ENCODE measurements around the gene RAPGEF3.

The RAPGEF3 gene

DNA sequence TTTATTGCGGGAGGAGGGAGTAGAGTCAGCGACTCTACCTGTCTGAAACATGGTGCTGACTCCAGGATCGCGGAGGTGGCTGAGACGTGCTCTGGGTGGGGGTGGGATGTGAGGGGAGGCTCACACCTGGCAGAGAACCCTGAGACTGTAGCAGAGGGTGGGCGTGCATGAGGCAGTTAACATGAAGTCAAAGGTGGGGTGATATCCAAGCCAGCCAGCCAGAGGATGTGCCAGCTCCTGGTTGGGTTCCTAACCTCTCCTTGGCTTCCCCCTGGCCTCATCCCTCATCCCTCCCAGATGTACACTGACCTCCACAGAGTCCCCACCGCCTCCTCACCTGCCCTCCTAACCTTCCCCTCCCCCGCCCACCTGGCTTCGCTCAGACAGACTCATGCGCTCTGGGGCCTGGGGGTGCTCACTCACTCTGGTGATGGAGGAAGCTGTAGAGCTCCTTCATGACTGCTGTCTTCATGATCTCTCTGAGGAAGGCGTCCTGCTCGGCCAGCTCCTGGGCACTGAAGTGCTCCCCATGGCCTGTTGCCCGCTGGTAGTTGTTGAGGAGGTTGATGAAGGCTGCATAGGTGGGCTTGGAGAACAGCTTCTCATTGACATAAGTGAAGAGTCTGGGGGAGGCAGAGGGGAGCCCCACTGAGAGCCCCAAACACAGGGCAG lies 42.7 kb downstream of the RAPGEF3 start:
- Mint-ChIP-seq H3K27ac (peak overlapping the region in 2 of 3 experiments; percentile 84 to 90), H3K4me3 (peak overlapping the region in 2 of 3 experiments; percentile 16 to 21), H3K36me3 (ENCODE audit: low read depth) (no peaks in the 10 kb centered on the region), H3K4me1 (peaks cover 43% of the 10 kb centered on the region), H3K27me3 (ENCODE audit: low read depth) (peaks cover 16% of the 10 kb centered on the region), H3K9me3 (no peaks in the 10 kb centered on the region)
- TF ChIP-seq, protein P1, sequence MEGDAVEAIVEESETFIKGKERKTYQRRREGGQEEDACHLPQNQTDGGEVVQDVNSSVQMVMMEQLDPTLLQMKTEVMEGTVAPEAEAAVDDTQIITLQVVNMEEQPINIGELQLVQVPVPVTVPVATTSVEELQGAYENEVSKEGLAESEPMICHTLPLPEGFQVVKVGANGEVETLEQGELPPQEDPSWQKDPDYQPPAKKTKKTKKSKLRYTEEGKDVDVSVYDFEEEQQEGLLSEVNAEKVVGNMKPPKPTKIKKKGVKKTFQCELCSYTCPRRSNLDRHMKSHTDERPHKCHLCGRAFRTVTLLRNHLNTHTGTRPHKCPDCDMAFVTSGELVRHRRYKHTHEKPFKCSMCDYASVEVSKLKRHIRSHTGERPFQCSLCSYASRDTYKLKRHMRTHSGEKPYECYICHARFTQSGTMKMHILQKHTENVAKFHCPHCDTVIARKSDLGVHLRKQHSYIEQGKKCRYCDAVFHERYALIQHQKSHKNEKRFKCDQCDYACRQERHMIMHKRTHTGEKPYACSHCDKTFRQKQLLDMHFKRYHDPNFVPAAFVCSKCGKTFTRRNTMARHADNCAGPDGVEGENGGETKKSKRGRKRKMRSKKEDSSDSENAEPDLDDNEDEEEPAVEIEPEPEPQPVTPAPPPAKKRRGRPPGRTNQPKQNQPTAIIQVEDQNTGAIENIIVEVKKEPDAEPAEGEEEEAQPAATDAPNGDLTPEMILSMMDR (IDR thresholded peaks at IDR 0.05; ENCODE audit: unreplicated experiment in 3 of 3), result no peak

DNA sequence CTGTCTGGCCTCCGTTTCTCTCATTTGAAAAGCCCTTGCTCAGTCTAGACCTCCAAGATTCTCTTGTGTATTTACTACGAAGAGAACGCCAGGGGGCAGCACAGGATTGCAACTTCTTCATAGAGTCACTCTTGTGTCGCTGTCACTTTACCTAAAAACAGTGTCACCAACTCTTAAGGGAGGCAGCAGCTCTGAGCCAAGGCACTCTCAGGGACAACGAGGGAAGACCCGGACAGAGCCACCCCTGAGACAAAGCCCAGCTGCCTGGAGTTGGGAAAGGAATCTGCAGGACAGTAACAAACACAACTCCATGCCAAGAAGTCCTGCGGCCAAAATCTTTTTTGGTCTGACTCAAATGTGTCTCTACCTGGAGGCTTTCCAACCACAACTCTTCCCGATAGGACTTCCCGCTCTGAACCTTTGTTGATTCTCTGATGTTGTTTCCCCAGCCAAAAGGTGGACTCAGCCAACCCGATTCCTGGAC lies 43.2 kb downstream of the RAPGEF3 start:
- Mint-ChIP-seq H3K27ac (peak overlapping the region; percentile 14 to 90 (median 84)), H3K9me3 (no peaks in the 10 kb centered on the region), H3K36me3 (ENCODE audit: low read depth) (no peaks in the 10 kb centered on the region), H3K27me3 (ENCODE audit: low read depth) (peaks cover 16% of the 10 kb centered on the region), H3K4me1 (peaks cover 43% of the 10 kb centered on the region), H3K4me3 (peak overlapping the region in 2 of 3 experiments; percentile 56 to 71)
- TF ChIP-seq, protein P1 (IDR thresholded peaks at IDR 0.05; ENCODE audit: unreplicated experiment in 3 of 3), result peak; percentile 74 to 88 (median 83)

DNA sequence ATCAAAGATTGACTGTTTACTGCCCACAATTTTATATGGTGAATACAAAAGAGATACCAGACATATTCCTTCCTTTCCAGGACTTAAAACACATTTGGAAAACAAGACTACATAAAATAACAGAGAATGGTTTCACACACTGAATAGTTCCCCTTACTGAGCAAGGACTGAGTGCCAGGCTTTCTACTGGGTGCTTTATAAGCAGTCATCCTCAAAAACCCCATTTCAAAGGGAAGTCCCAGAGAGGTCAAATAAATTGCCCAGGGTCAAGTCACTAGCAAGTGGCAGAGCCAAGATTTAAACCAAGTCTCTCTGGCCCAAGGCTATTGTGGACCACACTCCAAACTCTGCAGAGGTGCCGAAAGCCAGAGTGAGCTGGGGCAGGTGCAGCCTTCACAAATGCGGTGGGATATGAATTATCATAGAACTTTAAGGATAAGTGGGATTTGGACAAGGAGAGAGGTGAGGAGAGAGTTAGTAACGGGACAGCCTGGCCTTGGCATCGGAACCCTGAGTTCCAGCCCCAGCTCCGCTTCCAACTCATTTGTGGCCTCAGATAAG lies 43.8 kb downstream of the RAPGEF3 start:
- Mint-ChIP-seq H3K9me3 (no peaks in the 10 kb centered on the region), H3K4me3 (no peak overlapping the region), H3K27me3 (ENCODE audit: low read depth) (peaks cover 16% of the 10 kb centered on the region), H3K4me1 (peaks cover 43% of the 10 kb centered on the region), H3K27ac (peak overlapping the region in 2 of 3 experiments; percentile 84 to 90), H3K36me3 (ENCODE audit: low read depth) (no peaks in the 10 kb centered on the region)
- TF ChIP-seq, protein P1 (IDR thresholded peaks at IDR 0.05; ENCODE audit: unreplicated experiment in 3 of 3), result no peak

DNA sequence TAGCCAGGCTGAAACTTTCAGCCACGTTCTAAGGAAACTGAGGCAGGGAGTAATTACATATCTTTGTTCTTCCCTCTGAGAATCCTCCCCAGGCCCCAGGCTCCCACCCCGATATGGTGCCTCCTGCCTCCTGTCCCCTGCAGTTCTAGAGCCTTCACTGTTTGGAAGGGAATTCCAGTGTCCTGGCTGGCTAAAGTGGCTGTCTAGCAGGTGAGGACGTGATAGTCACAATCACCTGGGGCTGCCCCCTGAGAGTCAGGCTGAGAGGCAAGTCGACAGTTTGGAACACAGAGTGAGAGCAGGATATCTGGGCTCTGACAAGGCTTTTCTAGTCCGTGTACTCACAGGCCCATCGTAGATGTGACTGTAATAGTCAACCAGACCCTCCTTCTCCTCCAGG lies 46.5 kb downstream of the RAPGEF3 start:
- no peaks in the 10 kb centered on the region for H3K36me3 Mint-ChIP-seq (ENCODE audit: low read depth)
- peaks cover 32% of the 10 kb centered on the region for H3K4me1 Mint-ChIP-seq
- H3K27ac Mint-ChIP-seq, result no peak overlapping the region
- H3K9me3 Mint-ChIP-seq, result no peaks in the 10 kb centered on the region
- TF ChIP-seq, protein P1 (IDR thresholded peaks at IDR 0.05; ENCODE audit: unreplicated experiment in 3 of 3), result no peak
- no peak overlapping the region for H3K4me3 Mint-ChIP-seq
- peaks cover 16% of the 10 kb centered on the region for H3K27me3 Mint-ChIP-seq (ENCODE audit: low read depth)

DNA sequence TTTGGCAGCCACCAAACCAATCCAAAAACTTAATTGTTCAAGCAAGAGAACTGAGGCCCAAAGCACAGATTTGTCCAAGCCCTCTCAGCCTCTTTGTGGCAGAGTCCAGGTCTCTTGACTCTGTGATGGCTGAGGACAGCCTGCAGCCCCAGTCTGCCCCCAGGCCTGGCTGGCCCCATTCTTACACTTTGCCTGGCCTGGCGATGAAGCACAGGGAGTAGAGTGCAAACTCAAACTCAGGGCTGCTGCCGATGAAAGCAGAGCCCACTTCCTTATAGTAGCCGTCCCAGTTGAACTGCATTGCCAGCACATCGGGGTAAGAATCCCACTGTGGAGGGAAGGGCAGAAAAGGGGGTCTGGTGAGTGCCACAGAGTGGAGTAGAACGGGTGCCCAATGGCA lies 47.2 kb downstream of the RAPGEF3 start:
- Mint-ChIP-seq H3K4me3 (no peak overlapping the region), H3K9me3 (no peaks in the 10 kb centered on the region), H3K27ac (no peak overlapping the region), H3K4me1 (peaks cover 29% of the 10 kb centered on the region), H3K27me3 (ENCODE audit: low read depth) (peaks cover 16% of the 10 kb centered on the region), H3K36me3 (ENCODE audit: low read depth) (no peaks in the 10 kb centered on the region)
- TF ChIP-seq, protein P1 (IDR thresholded peaks at IDR 0.05; ENCODE audit: unreplicated experiment in 3 of 3), result no peak
